HG03521 (cell line): ENCODE data around the gene DHRS9.
A peak's percentile ranks its signal among the peaks of the same experiment; 100 is the strongest.
"Not testable (repeated sequence)": the region's sequence is repeated elsewhere in the genome, so short reads cannot be mapped to it uniquely, and the experiment has no call there.

Experiments used
- ATAC-seq: cut with Tn5 transposase; IDR thresholded peaks from one replicate; pipeline ENCODE4 v1.9.1; 2021; ENCODE audit warnings: mild to moderate bottlenecking, moderate library complexity; ENCODE audit not compliant: unreplicated experiment

The DHRS9 gene

DNA sequence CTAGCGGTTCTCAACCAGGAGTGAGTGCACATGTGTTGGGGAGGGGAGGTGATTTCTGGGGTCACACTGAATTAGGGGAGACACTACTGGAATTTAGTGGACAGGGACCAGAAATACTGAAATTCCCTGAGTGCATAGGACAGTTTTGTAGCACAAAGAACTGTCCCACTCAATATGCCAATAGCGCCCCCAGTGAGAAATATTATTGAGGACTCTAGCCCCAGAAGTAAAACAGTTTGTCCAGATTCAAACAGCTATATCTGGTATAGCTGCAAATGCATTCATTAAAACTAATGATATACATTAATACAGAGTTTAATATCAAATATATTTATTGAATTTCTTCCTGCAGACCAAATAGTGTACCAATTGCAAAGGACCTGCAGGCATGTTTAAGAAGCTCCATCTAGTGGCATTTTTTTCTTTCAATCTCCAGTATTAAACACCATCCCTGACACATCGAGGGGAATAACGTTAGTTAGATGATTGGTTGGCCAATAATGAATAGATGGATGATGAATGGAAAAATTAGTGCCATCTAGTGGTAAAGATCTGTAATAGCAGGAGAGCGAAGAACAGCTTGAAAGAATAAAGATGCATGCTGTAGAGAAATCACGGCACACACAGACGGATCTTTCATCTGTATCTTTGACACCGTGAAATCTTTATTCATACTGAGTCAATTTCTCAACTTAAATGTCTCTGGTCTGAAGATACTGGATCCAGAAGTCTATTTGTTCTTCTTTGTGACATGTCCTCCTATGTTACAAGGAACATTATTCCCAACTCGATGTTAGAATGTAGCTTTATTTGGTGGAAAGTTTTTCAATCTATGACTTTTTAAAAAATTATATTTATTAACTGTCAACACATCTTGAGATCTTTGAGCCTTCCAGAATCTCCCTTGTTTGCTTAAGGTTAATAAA lies 62.5 kb downstream of the DHRS9 start:
- ATAC-seq = no peak

GRCh38 chr2:169134272-169134671 lies 64.9 kb downstream of the DHRS9 start:
- ATAC-seq = not testable (repeated sequence)

DNA sequence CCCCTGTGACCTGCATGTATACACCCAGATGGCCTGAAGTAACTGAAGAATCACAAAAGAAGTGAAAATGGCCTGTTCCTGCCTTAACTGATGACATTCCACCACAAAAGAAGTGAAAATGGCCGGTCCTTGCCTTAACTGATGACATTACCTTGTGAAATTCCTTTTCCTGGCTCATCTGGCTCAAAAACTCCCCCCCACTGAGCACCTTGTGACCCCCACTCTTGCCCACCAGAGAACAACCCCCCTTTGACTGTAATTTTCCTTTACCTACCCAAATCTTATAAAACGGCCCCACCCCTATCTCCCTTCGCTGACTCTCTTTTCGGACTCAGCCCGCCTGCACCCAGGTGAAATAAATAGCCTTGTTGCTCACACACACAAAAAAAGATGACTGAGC lies 67.1 kb downstream of the DHRS9 start:
- ATAC-seq = not testable (repeated sequence)

- ATAC-seq = no peak
These were observed 67.6 kb downstream of the DHRS9 start for GRCh38 chr2:169136885-169137534.

- no peak for ATAC-seq
These were observed 68.6 kb downstream of the DHRS9 start for GRCh38 chr2:169137924-169138323.

DNA sequence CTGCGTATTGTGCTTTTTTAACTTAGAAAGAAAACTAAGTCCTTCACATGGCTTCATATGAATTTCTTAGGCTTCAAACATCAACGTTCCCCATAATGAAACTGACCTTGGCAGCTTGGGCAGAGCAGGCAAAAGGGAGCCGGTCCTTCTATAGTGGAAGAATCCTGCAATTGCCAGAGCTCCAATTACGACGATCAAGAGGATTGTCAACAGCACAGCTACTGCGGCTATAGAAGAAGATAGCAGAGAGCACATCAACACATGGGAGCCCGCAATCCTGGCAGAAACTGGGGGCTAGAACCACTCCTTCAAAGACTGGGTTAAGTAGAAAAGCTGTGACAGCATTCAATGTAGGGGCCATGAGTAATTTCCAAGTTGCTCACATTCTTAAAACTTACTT lies 69.8 kb downstream of the DHRS9 start:
- no peak for ATAC-seq

- ATAC-seq = no peak
These were observed 70.8 kb downstream of the DHRS9 start for GRCh38 chr2:169139993-169140767.

DNA sequence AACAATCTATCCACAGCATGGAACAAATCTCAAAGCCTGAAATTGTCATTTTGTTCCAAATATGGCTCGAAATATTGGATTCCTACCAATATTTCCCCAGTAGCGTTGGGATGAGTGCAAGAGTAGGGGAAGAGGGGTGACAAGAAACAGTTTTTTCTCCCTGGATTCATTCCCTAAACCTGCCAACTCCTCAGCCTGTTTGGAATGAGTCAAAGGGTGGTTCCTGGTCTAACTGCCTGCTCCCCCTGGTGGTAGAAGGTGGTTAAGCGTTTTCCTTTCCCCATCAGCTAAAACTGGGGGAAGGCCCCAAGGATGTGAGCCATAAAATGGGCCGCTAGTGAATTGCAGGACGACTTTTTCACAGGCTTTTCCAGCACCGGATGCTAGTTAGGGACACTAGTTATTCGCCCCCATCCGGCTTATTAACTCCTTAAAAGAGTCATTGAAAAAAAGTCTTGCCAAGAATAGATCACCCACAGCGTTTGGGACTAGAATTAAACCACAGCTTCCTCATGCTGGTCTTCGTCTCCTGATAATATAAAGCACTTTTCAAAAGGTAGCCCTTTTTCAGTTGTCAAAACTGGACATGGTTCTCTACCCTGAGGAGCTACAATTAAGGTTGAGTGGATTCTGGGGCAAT lies 72.5 kb downstream of the DHRS9 start:
- ATAC-seq = peak; percentile 61

GRCh38 chr2:169143998-169144397 lies 74.6 kb downstream of the DHRS9 start:
- no peak for ATAC-seq
